RWPE1 (cell line): ENCODE data around the gene FRMD3.

Experiments
- CTCF ChIA-PET: fragments of 350-600 bp; sonication (Branson Sonifier 250); formaldehyde crosslinking; extraction: SDS; loops from one replicate; lab custom pipeline; 2021; lab: Yijun Ruan, JAX
- POLR2A ChIA-PET: fragments of 400-600 bp; formaldehyde crosslinking; extraction: SDS; loops from one replicate; lab custom pipeline; 2020; ENCODE audit warnings: antibody characterized with exemption; ENCODE audit not compliant: low non-redundant PET; lab: Yijun Ruan, JAX
- DNase-seq: peaks from one replicate; pipeline ENCODE4 v3.0.0; 2012; ENCODE audit warnings: low spot score
- H3K27ac ChIP-seq: fragments of 450-650 bp; 2 replicates; pipeline ENCODE4 v1.5.1; 2017
- TF ChIP-seq, protein P1 (sequence below): fragments of 450-650 bp; conservative IDR thresholded peaks from 2 replicates; pipeline ENCODE4 v1.5.1; 2017; ENCODE audit warnings: low read depth, mild to moderate bottlenecking

Gene FRMD3

DNA sequence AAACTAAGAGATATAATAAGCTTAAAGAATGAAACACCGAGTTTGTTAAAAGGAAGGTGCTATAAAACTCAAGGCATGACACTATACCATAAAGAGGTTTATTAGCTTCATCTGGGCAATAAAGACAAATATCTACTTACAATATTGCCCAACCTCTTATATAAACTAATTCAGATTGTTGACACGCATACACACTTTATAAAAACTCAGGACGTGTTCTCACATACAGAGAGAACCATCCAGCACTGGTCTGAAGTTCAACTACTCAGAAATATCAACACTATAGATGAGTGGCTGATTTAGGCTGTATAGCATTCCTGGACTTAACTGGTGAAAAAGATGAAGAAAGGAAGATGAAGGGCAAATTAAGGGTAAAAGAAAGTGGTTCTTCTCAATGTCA is 81.2 kb downstream of the FRMD3 start:
- TF ChIP-seq, protein P1, sequence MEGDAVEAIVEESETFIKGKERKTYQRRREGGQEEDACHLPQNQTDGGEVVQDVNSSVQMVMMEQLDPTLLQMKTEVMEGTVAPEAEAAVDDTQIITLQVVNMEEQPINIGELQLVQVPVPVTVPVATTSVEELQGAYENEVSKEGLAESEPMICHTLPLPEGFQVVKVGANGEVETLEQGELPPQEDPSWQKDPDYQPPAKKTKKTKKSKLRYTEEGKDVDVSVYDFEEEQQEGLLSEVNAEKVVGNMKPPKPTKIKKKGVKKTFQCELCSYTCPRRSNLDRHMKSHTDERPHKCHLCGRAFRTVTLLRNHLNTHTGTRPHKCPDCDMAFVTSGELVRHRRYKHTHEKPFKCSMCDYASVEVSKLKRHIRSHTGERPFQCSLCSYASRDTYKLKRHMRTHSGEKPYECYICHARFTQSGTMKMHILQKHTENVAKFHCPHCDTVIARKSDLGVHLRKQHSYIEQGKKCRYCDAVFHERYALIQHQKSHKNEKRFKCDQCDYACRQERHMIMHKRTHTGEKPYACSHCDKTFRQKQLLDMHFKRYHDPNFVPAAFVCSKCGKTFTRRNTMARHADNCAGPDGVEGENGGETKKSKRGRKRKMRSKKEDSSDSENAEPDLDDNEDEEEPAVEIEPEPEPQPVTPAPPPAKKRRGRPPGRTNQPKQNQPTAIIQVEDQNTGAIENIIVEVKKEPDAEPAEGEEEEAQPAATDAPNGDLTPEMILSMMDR: no peak
- POLR2A ChIA-PET: no interaction called here
- no peak for DNase-seq
- H3K27ac ChIP-seq: no peak overlapping the region
- CTCF ChIA-PET: no interaction called here

DNA sequence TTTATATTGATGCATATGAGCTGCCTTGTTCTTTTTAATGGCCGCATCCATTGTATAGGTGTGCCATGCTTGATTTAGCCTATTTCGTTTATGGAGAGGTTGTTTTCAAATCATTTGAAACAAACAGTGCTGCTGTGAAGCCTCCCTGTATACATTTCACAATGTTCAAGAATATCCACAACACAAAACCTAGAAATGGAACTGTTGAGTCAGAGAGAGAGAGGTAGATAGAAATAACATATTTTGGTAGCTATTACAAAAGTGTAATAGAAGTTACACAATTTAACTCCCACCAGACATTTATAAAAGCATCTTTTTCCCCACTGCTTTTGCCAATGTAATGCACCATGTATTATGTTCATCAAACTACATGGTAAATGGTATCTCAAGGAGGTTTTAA is 82.0 kb downstream of the FRMD3 start:
- no peak overlapping the region for H3K27ac ChIP-seq
- DNase-seq: no peak
- CTCF ChIA-PET: no interaction called here
- TF ChIP-seq, protein P1: no peak
- POLR2A ChIA-PET: no interaction called here

DNA sequence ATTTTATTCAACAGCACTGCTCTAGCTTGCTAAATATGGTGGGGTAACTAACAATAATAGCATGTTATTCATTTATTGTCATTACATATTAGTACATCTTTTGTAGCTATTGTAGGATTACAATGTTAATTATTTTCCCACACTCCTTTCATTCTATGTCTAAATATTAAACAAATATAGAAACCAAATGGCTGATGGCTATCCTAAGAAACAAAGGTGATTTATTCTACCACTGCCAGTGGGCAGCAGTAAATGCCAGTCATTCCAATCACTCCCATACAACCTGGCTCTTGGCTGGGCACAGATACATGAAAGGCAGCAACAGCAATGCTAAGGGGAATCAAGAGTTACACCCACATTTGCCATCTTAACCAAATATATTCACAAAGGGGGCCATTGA is 84.1 kb downstream of the FRMD3 start:
- POLR2A ChIA-PET: no interaction called here
- TF ChIP-seq, protein P1: no peak
- H3K27ac ChIP-seq: no peak overlapping the region
- DNase-seq: no peak
- CTCF ChIA-PET: no interaction called here

DNA sequence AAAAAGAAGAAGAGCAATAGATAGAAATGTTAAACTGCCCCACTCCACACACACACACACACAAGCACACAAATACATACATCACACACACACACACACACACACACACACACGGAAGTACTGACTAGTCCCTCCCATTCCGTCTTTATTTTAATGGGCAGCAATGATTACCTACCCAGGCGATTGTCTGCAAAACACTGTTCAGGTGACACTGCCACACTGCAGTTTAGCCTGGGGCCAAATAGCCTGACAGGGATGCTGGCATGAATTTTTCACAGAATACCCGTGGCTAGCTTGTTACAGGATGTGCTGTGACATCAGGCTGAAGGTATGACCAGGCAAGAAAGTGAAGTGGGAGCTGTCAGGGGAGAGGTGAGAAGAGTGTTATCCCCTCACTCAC is 86.9 kb downstream of the FRMD3 start:
- no peak for DNase-seq
- TF ChIP-seq, protein P1: no peak
- no peak overlapping the region for H3K27ac ChIP-seq
- ChIA-PET CTCF (no interaction called here), POLR2A (no interaction called here)

DNA sequence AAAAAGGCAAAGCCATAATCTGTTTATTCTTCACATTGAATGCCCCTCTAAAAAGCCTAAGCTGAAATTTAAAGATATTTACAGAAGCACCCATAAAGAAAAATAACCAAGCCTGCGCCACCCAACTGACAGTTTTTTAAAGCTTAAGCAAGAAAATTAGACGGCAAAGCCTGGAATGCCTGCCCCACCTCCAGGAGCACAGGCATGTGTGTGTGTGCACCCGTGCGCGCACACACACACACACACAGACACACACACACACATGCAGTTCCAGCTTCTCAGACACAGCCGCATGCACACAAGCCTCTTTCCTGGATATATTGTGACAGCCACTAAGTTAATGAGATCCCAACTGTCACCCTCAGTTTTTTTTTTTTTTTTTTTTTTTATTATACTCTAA is 88.2 kb downstream of the FRMD3 start:
- DNase-seq: no peak
- ChIA-PET POLR2A (no interaction called here), CTCF (no interaction called here)
- no peak overlapping the region for H3K27ac ChIP-seq
- TF ChIP-seq, protein P1: no peak

DNA sequence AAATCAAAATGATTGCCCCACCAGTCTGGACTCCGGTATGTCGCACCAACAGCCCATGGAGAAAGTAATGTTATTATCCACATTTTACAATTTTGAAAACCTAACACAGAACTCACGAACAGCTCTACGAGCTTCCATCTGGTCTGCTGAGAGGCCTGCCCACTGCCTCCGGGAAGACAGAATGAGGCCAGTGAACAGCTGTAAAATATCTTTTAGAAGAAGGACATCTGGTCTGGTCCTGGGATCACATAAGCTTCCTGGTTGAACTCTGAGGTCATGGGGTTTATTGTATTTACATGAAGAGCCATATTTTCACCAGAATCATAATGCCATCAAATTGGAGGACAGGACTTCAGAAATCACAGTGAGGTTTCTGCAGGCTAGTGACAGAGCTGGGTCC is 89.0 kb downstream of the FRMD3 start:
- CTCF ChIA-PET: interaction anchor here (0.5 kb wide), 1 partner anchor 119 kb away, joined by 4 read pairs; no protein-coding TSS in a partner anchor
- POLR2A ChIA-PET: interaction anchor here (0.6 kb wide), 1 partner anchor 422 kb away, joined by 3 read pairs; no protein-coding TSS in a partner anchor

More for the DNA sequence above, 89.0 kb downstream of the FRMD3 start:
- no peak for DNase-seq
- no peak overlapping the region for H3K27ac ChIP-seq
- TF ChIP-seq, protein P1: no peak
